ENCODE results near the gene ZSCAN30. TPM values are rescaled to one million over a fixed set of nuclear protein-coding genes. Genes with fewer than 3 reads are reported as not detected.
A peak's percentile ranks its signal among the peaks of the same experiment; 100 is the strongest.

The ZSCAN30 gene
- total RNA-seq, 1 experiment from 2014 or later, result 21.9 TPM

DNA sequence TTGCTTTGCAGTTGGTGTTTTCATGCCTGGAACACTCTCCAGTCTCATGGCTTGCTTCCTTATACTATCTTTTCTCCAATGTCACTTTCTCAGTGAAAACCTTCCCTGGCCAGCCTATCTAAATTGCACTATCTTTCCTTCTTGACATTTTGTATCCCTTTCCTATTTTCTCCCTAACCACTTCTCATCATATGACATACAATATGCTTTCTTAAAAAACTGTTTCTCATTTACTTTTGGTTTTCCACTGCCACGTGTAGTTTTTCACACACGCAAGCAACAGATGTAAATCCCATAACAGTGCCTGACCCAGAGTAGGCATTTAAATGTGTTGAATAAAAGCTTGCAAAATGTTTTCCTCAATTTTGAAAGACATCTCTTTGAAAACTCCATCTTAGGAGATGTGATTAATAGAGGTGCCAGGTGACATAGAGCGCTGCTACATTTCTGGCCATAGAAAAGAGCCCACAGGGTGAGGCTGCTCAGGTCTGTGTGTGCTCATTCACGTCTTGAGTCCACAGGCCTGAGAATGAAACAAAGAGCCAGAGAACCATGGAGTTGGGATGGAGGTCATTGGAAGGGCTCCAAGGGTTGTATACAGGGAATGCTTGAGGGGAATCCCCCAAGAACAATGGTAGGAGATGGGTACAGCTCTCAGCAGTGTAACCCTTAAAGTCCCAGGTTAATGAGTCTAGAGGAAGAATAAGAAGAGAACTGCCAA lies 41.5 kb upstream of the ZSCAN30 start:
- Mint-ChIP-seq H3K4me3 (no peak overlapping the region), H3K36me3 (peaks cover 34% of the 10 kb centered on the region), H3K27ac (no peak overlapping the region), H3K4me1 (no peaks in the 10 kb centered on the region), H3K9me3 (no peaks in the 10 kb centered on the region), H3K27me3 (ENCODE audit: low read depth) (no peaks in the 10 kb centered on the region)
- ATAC-seq, result peak; percentile 36; the same call in 1 of the 2 replicates
- ChIA-PET POLR2A (no interaction called here), CTCF (interaction anchor here (0.6 kb wide), 1 partner anchor 545 kb away, joined by 3 read pairs; no protein-coding TSS in a partner anchor)
- DNase-seq (ENCODE audit: low spot score), result no peak
- no peak for TF ChIP-seq CBFB (CRISPR knock-in tag; IDR thresholded peaks at IDR 0.05; ENCODE audit: low read depth)
- no peak for TF ChIP-seq NFE2L1 (CRISPR knock-in tag; IDR thresholded peaks at IDR 0.05)
- TF ChIP-seq TEAD4 (CRISPR knock-in tag; IDR thresholded peaks at IDR 0.05), result no peak
- TF ChIP-seq TCF7 (CRISPR knock-in tag; IDR thresholded peaks at IDR 0.05; ENCODE audit: low read depth), result no peak
- no peak for TF ChIP-seq KAT7 (CRISPR knock-in tag; IDR thresholded peaks at IDR 0.05; ENCODE audit: borderline replicate concordance)
- TF ChIP-seq, protein P1, sequence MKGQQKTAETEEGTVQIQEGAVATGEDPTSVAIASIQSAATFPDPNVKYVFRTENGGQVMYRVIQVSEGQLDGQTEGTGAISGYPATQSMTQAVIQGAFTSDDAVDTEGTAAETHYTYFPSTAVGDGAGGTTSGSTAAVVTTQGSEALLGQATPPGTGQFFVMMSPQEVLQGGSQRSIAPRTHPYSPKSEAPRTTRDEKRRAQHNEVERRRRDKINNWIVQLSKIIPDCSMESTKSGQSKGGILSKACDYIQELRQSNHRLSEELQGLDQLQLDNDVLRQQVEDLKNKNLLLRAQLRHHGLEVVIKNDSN (CRISPR knock-in tag; IDR thresholded peaks at IDR 0.05), result no peak
- TF ChIP-seq SMAD3 (CRISPR knock-in tag; IDR thresholded peaks at IDR 0.05; ENCODE audit: borderline replicate concordance), result no peak
- no peak for TF ChIP-seq IRF2 (CRISPR knock-in tag; IDR thresholded peaks at IDR 0.05; ENCODE audit: borderline replicate concordance, low read depth)

DNA sequence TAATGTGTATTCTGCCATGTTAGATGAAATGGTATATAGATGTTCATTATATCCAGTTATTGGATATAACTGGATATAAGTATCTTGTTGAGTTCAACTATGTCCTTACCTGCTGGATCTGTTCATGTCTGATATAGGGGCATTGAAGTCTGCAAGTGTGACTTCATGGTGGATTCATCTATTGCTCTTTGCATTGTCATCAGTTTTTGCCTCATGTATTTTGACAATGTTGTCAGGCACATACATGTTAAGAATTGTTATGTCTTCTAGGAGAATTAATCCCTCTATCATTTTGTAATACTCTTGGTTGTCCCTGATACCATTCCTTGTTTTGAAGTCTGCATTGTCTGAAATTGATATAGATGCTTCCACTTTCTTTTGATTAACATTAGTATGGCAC lies 38.8 kb upstream of the ZSCAN30 start:
- ATAC-seq, result no peak
- no peak overlapping the region for H3K27ac Mint-ChIP-seq
- H3K4me3 Mint-ChIP-seq, result no peak overlapping the region
- H3K4me1 Mint-ChIP-seq, result peaks cover 9% of the 10 kb centered on the region
- DNase-seq (ENCODE audit: low spot score), result no peak
- no peaks in the 10 kb centered on the region for H3K9me3 Mint-ChIP-seq
- peaks cover 11% of the 10 kb centered on the region for H3K36me3 Mint-ChIP-seq
- ChIA-PET CTCF (no interaction called here), POLR2A (no interaction called here)
- TF ChIP-seq ZNF219 (CRISPR knock-in tag; IDR thresholded peaks at IDR 0.05; ENCODE audit: borderline replicate concordance), result no peak
- no peak for TF ChIP-seq RORB (CRISPR knock-in tag; IDR thresholded peaks at IDR 0.05)
- TF ChIP-seq TEAD4 (CRISPR knock-in tag; IDR thresholded peaks at IDR 0.05), result no peak
- H3K27me3 Mint-ChIP-seq (ENCODE audit: low read depth), result no peaks in the 10 kb centered on the region

DNA sequence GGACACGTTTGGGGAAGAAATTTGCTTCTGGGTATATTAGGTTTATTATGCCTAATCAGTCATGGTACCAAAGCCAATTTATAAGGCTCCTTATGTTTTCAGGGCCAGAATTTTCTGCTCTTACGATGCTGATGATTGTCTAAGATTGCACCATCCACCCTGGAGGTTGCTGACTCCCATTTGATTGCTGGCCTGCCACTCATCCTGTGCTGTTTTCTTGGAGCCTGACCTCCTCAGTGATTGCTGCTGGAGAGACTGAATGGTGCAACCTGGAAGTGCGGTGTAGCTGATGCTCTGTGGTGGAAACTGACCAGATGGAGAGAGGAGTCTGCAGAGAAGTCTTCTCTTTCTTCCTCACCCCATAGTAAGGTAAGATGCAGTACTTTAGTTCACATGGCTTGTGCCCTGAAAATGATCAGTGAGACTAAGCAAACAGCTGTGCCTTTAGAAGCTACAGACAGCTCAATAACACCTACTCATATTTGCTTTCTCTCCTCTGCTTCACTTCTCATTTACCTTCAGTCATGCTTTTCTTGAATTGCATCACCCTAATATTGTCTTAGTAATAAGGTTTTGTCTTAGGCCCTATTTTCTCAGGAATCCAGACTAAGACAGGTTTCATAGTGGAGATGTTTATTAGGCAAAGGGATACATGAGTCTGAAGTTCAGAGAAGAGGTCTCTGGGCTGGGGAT lies 36.8 kb upstream of the ZSCAN30 start:
- Mint-ChIP-seq H3K27me3 (ENCODE audit: low read depth) (peaks cover 4% of the 10 kb centered on the region), H3K4me3 (no peak overlapping the region), H3K36me3 (no peaks in the 10 kb centered on the region), H3K4me1 (peaks cover 9% of the 10 kb centered on the region), H3K27ac (no peak overlapping the region), H3K9me3 (no peaks in the 10 kb centered on the region)
- TF ChIP-seq, protein P2, sequence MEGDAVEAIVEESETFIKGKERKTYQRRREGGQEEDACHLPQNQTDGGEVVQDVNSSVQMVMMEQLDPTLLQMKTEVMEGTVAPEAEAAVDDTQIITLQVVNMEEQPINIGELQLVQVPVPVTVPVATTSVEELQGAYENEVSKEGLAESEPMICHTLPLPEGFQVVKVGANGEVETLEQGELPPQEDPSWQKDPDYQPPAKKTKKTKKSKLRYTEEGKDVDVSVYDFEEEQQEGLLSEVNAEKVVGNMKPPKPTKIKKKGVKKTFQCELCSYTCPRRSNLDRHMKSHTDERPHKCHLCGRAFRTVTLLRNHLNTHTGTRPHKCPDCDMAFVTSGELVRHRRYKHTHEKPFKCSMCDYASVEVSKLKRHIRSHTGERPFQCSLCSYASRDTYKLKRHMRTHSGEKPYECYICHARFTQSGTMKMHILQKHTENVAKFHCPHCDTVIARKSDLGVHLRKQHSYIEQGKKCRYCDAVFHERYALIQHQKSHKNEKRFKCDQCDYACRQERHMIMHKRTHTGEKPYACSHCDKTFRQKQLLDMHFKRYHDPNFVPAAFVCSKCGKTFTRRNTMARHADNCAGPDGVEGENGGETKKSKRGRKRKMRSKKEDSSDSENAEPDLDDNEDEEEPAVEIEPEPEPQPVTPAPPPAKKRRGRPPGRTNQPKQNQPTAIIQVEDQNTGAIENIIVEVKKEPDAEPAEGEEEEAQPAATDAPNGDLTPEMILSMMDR (IDR thresholded peaks at IDR 0.05), result no peak
- no peak for TF ChIP-seq NR2C2 (CRISPR knock-in tag; IDR thresholded peaks at IDR 0.05)
- ChIA-PET CTCF (no interaction called here), POLR2A (interaction anchor here (0.9 kb wide), 1 partner anchor 86 kb away, joined by 3 read pairs; the partner anchor contains the start of gene ZNF397)
- DNase-seq (ENCODE audit: low spot score) (no peak), ATAC-seq (peak; percentile 22; the same call in 1 of the 2 replicates)

DNA sequence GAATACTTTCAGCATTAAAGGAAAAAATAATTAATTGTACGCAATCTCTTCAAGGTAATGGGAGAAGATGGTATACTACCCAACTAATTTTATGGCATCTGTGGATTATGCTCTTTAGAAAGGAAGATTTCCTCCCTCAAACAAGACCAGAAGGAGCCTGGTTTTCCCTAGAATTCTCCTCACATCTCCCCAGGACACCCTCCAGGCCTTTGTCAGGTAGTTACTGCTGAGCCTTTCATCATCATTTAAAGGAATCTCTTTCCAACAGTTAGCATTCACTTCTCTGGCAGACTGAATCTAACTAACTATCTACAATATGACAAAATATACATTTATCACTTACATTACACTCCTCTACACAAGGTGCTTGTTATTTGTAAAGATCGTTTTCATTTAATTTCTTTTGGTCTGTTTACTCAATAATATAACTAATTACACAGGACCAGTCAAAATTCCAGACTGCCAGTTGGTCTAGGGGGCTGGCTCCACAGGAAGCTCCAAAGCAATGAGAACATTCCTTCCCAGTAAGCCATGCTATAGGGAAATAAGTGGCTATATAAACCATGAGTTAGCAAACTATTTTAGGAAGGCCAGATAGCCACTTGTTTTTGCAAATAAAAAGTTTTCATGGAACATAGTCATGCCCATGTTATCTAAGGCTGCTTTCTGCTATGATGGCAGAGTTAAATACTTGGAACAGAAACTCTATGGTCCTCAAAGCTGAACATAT lies 35.1 kb upstream of the ZSCAN30 start:
- TF ChIP-seq ZBTB21 (CRISPR knock-in tag; IDR thresholded peaks at IDR 0.05; ENCODE audit: borderline replicate concordance) (no peak), TEAD4 (CRISPR knock-in tag; IDR thresholded peaks at IDR 0.05) (no peak), ZNF219 (CRISPR knock-in tag; IDR thresholded peaks at IDR 0.05; ENCODE audit: borderline replicate concordance) (no peak), IRF2 (CRISPR knock-in tag; IDR thresholded peaks at IDR 0.05; ENCODE audit: borderline replicate concordance, low read depth) (no peak), PRRX2 (CRISPR knock-in tag; IDR thresholded peaks at IDR 0.05) (no peak)
- TF ChIP-seq, protein P3, sequence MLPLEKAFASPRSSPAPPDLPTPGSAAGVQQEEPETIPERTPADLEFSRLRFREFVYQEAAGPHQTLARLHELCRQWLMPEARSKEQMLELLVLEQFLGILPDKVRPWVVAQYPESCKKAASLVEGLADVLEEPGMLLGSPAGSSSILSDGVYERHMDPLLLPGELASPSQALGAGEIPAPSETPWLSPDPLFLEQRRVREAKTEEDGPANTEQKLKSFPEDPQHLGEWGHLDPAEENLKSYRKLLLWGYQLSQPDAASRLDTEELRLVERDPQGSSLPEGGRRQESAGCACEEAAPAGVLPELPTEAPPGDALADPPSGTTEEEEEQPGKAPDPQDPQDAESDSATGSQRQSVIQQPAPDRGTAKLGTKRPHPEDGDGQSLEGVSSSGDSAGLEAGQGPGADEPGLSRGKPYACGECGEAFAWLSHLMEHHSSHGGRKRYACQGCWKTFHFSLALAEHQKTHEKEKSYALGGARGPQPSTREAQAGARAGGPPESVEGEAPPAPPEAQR (CRISPR knock-in tag; IDR thresholded peaks at IDR 0.05), result no peak
- DNase-seq (ENCODE audit: low spot score) (no peak), ATAC-seq (peak; percentile 92)
- Mint-ChIP-seq H3K4me3 (no peak overlapping the region), H3K9me3 (no peaks in the 10 kb centered on the region), H3K4me1 (peaks cover 9% of the 10 kb centered on the region), H3K36me3 (no peaks in the 10 kb centered on the region), H3K27me3 (ENCODE audit: low read depth) (peaks cover 4% of the 10 kb centered on the region), H3K27ac (peak overlapping the region; percentile 69)
- POLR2A ChIA-PET, result interaction anchor here (1.0 kb wide), 1 partner anchor 35 kb away, joined by 3 read pairs; the partner anchor contains the start of gene ZSCAN30
- CTCF ChIA-PET, result interaction anchor here (0.7 to 1.3 kb wide), 2 partner anchors 30 to 61 kb away, joined by 4 to 6 read pairs; no protein-coding TSS in a partner anchor
